ENCODE results near the gene EML6. TPM values are rescaled to one million over a fixed set of nuclear protein-coding genes. Genes with fewer than 3 reads are reported as not detected.

The EML6 gene
- total RNA-seq, 4 donors from 2014 or later = 2.3 to 15.1 (median 4.1) TPM

DNA sequence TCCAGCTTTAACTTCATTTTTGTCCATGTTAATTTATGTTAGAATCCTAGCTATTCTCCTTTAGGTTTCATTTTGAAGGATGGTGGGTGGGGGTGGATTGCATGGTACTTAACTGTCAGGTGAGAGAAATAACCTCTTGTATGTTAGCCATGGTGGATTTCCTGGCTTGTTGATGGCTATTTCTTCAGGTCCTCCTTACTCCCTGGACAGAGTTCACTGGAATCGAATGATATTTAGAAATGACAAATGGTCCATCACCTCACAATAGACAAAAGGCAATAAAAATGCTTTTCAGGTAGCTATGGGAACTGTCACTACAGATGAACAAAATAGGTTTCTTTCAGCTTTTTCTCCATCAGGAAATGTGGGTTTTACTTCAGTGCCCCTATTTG, 91.7 kb downstream of the EML6 start:
- TF ChIP-seq, protein P1, sequence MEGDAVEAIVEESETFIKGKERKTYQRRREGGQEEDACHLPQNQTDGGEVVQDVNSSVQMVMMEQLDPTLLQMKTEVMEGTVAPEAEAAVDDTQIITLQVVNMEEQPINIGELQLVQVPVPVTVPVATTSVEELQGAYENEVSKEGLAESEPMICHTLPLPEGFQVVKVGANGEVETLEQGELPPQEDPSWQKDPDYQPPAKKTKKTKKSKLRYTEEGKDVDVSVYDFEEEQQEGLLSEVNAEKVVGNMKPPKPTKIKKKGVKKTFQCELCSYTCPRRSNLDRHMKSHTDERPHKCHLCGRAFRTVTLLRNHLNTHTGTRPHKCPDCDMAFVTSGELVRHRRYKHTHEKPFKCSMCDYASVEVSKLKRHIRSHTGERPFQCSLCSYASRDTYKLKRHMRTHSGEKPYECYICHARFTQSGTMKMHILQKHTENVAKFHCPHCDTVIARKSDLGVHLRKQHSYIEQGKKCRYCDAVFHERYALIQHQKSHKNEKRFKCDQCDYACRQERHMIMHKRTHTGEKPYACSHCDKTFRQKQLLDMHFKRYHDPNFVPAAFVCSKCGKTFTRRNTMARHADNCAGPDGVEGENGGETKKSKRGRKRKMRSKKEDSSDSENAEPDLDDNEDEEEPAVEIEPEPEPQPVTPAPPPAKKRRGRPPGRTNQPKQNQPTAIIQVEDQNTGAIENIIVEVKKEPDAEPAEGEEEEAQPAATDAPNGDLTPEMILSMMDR (IDR thresholded peaks at IDR 0.05) = no peak
- TF ChIP-seq POLR2A (IDR thresholded peaks at IDR 0.05) (no peak), EP300 (IDR thresholded peaks at IDR 0.05) (no peak), POLR2AphosphoS5 (IDR thresholded peaks at IDR 0.05) (no peak)
- WGBS = 67% methylated on average over 1 of the region's 1 CpG
- no peak overlapping the region for H3K4me3 ChIP-seq
- DNase-seq (ENCODE audit: low spot score in 2 of 2) = no peak
- H3K27me3 ChIP-seq = no peaks in the 10 kb centered on the region
- H3K36me3 ChIP-seq = no peaks in the 10 kb centered on the region
- H3K9me3 ChIP-seq = no peaks in the 10 kb centered on the region
- no peak overlapping the region for H3K27ac ChIP-seq
- peaks cover 5% of the 10 kb centered on the region for H3K4me1 ChIP-seq

DNA sequence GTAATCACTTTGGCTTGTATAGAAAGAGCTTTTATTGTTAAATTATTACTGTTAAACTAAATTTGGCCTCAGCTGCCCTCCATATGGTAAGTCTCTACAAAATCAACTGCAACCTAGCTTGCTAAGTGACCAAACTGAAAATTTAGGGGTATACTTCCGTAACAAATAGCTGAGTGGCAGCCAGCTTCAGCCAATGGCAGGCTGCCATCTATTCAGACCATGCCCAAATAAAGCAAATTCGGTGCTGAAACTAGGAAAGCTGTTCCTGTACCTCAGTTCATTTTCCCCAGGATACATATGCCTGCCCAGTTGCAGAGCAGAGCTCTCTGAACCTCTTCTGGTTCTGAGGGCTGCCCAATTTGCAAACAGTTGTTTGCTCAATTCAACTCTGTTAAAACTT, 94.8 kb downstream of the EML6 start:
- no peak overlapping the region for H3K4me3 ChIP-seq
- H3K4me1 ChIP-seq = peaks cover 5% of the 10 kb centered on the region
- TF ChIP-seq EP300 (IDR thresholded peaks at IDR 0.05) (no peak), POLR2A (IDR thresholded peaks at IDR 0.05) (no peak), POLR2AphosphoS5 (IDR thresholded peaks at IDR 0.05) (no peak)
- TF ChIP-seq, protein P1 (IDR thresholded peaks at IDR 0.05) = no peak
- H3K36me3 ChIP-seq = no peaks in the 10 kb centered on the region
- no peaks in the 10 kb centered on the region for H3K27me3 ChIP-seq
- H3K27ac ChIP-seq = no peak overlapping the region
- WGBS = 80% methylated on average over 2 of the region's 2 CpGs
- DNase-seq (ENCODE audit: low spot score in 2 of 2) = no peak
- no peaks in the 10 kb centered on the region for H3K9me3 ChIP-seq

DNA sequence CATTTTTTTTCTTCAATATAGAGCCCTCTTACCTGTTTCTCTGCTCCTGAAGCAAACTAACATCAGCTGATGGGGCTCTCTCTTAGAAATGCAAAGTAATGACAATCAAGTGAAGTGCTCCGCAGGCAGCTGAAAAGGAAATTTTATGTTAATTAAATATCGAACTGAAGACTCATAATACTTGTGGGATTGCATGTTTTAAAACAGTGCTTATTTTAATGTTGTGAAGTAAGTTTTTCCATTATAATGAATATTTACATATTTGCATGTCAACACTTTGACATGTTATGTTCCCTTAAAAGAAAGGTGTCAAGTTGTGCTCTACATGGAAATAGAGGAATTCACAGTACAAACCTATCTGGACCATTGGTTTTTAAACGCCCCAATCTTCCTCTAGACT, 97.1 kb downstream of the EML6 start:
- no peaks in the 10 kb centered on the region for H3K27me3 ChIP-seq
- TF ChIP-seq EP300 (IDR thresholded peaks at IDR 0.05) (no peak), POLR2A (IDR thresholded peaks at IDR 0.05) (no peak), POLR2AphosphoS5 (IDR thresholded peaks at IDR 0.05) (no peak)
- TF ChIP-seq, protein P1 (IDR thresholded peaks at IDR 0.05) = no peak
- 78% methylated on average over 3 of the region's 3 CpGs for WGBS
- no peak overlapping the region for H3K4me3 ChIP-seq
- no peaks in the 10 kb centered on the region for H3K36me3 ChIP-seq
- H3K4me1 ChIP-seq = no peaks in the 10 kb centered on the region
- H3K9me3 ChIP-seq = no peaks in the 10 kb centered on the region
- no peak overlapping the region for H3K27ac ChIP-seq
- no peak for DNase-seq (ENCODE audit: low spot score in 2 of 2)

DNA sequence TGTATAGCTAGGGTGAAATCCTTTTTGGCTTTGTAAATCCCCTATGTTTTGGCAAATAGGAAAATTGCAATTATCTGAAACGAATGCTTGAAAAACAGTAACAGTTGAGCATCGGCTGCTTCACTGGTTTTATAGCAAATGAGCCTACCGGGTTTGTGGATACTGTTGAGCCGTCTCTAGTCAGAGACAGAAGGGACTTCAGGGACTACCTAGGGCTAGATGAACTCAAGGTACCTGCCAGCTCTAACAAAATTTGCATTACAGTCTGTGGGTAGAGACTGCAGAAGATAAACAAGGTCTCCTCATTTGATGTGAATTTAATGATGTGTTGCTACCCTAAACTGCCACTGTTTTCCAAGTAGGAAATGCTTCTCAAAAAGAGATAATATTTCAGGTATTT, 101.1 kb downstream of the EML6 start:
- H3K27ac ChIP-seq = no peak overlapping the region
- 87% methylated on average over 4 of the region's 4 CpGs for WGBS
- no peaks in the 10 kb centered on the region for H3K9me3 ChIP-seq
- TF ChIP-seq, protein P1 (IDR thresholded peaks at IDR 0.05) = no peak
- TF ChIP-seq EP300 (IDR thresholded peaks at IDR 0.05) (no peak), POLR2AphosphoS5 (IDR thresholded peaks at IDR 0.05) (no peak), POLR2A (IDR thresholded peaks at IDR 0.05) (no peak)
- no peak for DNase-seq (ENCODE audit: low spot score in 2 of 2)
- H3K27me3 ChIP-seq = no peaks in the 10 kb centered on the region
- no peak overlapping the region for H3K4me3 ChIP-seq
- H3K36me3 ChIP-seq = no peaks in the 10 kb centered on the region
- H3K4me1 ChIP-seq = no peaks in the 10 kb centered on the region

DNA sequence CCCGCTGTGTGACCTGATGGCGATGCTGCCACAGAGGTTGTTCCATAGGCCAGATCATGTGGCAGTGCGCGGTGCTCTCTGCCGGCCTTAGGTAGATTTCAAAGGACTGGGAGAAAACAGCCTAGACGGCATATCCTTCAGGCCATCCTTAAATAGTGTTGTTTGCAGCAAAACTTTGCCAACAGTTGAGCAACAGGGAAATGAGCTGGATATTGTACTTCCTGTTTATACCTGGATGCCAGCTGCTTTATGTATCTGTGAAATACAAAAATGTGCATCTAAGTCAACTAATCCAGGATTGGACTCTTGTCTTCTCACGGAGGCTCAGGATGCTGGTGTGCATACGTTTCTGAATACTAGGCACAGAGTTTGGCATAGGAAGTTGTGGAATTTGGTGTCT, 107.1 kb downstream of the EML6 start:
- Histone ChIP-seq H3K9me3 (no peaks in the 10 kb centered on the region), H3K36me3 (no peaks in the 10 kb centered on the region), H3K4me3 (no peak overlapping the region), H3K4me1 (no peaks in the 10 kb centered on the region), H3K27me3 (no peaks in the 10 kb centered on the region), H3K27ac (no peak overlapping the region)
- TF ChIP-seq POLR2A (IDR thresholded peaks at IDR 0.05) (no peak), POLR2AphosphoS5 (IDR thresholded peaks at IDR 0.05) (no peak), EP300 (IDR thresholded peaks at IDR 0.05) (no peak)
- TF ChIP-seq, protein P1 (IDR thresholded peaks at IDR 0.05) = no peak
- DNase-seq (ENCODE audit: low spot score in 2 of 2) = no peak
- 65% methylated on average over 8 of the region's 8 CpGs for WGBS
